HG02852 (cell line): Measurements from ENCODE around the gene IRAK1BP1.
"Not testable (repeated sequence)": the region's sequence is repeated elsewhere in the genome, so short reads cannot be mapped to it uniquely, and the experiment has no call there.

Source experiments
- ATAC-seq: cut with Tn5 transposase; IDR thresholded peaks from one replicate; pipeline ENCODE4 v1.9.1; 2021; ENCODE audit warnings: mild to moderate bottlenecking, moderate library complexity; ENCODE audit not compliant: unreplicated experiment

Gene IRAK1BP1

GRCh38 chr6:78867370-78868040 lies at the start of gene IRAK1BP1:
TSS of gene IRAK1BP1 (plus strand) at chr6:78867551. CDS start at chr6:78867577, 26 bp downstream.
- ATAC-seq, result peak; percentile 97

- no peak for ATAC-seq
Observed at GRCh38 chr6:78824045-78824444, 43.3 kb upstream of the IRAK1BP1 start.

- peak; percentile 42 for ATAC-seq
Observed at GRCh38 chr6:78829407-78829806, 37.9 kb upstream of the IRAK1BP1 start.

- no peak for ATAC-seq
Observed at GRCh38 chr6:78830805-78831204, 36.5 kb upstream of the IRAK1BP1 start.

GRCh38 chr6:78831492-78831891 lies 35.9 kb upstream of the IRAK1BP1 start:
- ATAC-seq, result no peak

GRCh38 chr6:78832091-78832808 lies 35.1 kb upstream of the IRAK1BP1 start:
- ATAC-seq, result peak; percentile 56

- no peak for ATAC-seq
Observed at GRCh38 chr6:78835817-78836216, 31.5 kb upstream of the IRAK1BP1 start.

- ATAC-seq, result no peak
Observed at GRCh38 chr6:78836598-78836997, 30.8 kb upstream of the IRAK1BP1 start.

GRCh38 chr6:78841111-78841510 lies 26.2 kb upstream of the IRAK1BP1 start:
- ATAC-seq, result no peak

GRCh38 chr6:78842953-78843352 lies 24.4 kb upstream of the IRAK1BP1 start:
- no peak for ATAC-seq

GRCh38 chr6:78844899-78845298 lies 22.5 kb upstream of the IRAK1BP1 start:
- ATAC-seq, result no peak

- ATAC-seq, result no peak
Observed at GRCh38 chr6:78845567-78845966, 21.8 kb upstream of the IRAK1BP1 start.

GRCh38 chr6:78850621-78851020 lies 16.7 kb upstream of the IRAK1BP1 start:
- no peak for ATAC-seq

- ATAC-seq, result no peak
Observed at GRCh38 chr6:78851156-78851555, 16.2 kb upstream of the IRAK1BP1 start.

GRCh38 chr6:78854546-78854945 lies 12.8 kb upstream of the IRAK1BP1 start:
- no peak for ATAC-seq

GRCh38 chr6:78858339-78858938 lies 8.9 kb upstream of the IRAK1BP1 start:
- ATAC-seq, result not testable (repeated sequence)

GRCh38 chr6:78861509-78861908 lies 5.8 kb upstream of the IRAK1BP1 start:
- no peak for ATAC-seq

- ATAC-seq, result no peak
Observed at GRCh38 chr6:78863576-78863975, 3.8 kb upstream of the IRAK1BP1 start.

- no peak for ATAC-seq
Observed at GRCh38 chr6:78864957-78865356, 2.4 kb upstream of the IRAK1BP1 start.

- ATAC-seq, result peak; percentile 41
Observed at GRCh38 chr6:78867020-78867369, 356 bp upstream of the IRAK1BP1 start.

GRCh38 chr6:78868116-78868515 lies 765 bp downstream of the IRAK1BP1 start:
- no peak for ATAC-seq

- no peak for ATAC-seq
Observed at GRCh38 chr6:78875505-78875904, 8.2 kb downstream of the IRAK1BP1 start.
